Neuron (in vitro differentiated cells): Measurements from ENCODE around the gene ANKRD9.
"Not testable (repeated sequence)": the region's sequence is repeated elsewhere in the genome, so short reads cannot be mapped to it uniquely, and the experiment has no call there.

Source experiments
- H2AFZ ChIP-seq: one replicate; pipeline ENCODE4 v1.6.1; 2013; ENCODE audit warnings: low read depth, mild to moderate bottlenecking, inconsistent platforms, low read length, moderate library complexity
- H3K27me3 ChIP-seq: one replicate; pipeline ENCODE4 v1.6.1; 2013; ENCODE audit warnings: low read length; ENCODE audit not compliant: insufficient read depth
- H3K36me3 ChIP-seq: one replicate; pipeline ENCODE4 v1.6.1; 2013; ENCODE audit warnings: low read length; ENCODE audit not compliant: insufficient read depth
- H3K4me1 ChIP-seq: one replicate; pipeline ENCODE4 v1.6.1; 2013; ENCODE audit warnings: low read length; ENCODE audit not compliant: insufficient read depth
- H3K4me3 ChIP-seq: 2 replicates; pipeline ENCODE4 v1.5.1; 2013; ENCODE audit warnings: mild to moderate bottlenecking, low read length, moderate library complexity
- H3K9me3 ChIP-seq: one replicate; pipeline ENCODE4 v1.6.1; 2013; ENCODE audit warnings: low read length

The ANKRD9 gene

GRCh38 chr14:102525219-102525928 is 15.8 kb upstream of the ANKRD9 start:
- H2AFZ ChIP-seq: peak overlapping the region; percentile 81
- peaks cover 3% of the 10 kb centered on the region for H3K4me1 ChIP-seq
- no peaks in the 10 kb centered on the region for H3K27me3 ChIP-seq
- no peaks in the 10 kb centered on the region for H3K36me3 ChIP-seq
- H3K4me3 ChIP-seq: peak overlapping the region; percentile 83
- H3K9me3 ChIP-seq: no peaks in the 10 kb centered on the region

- H3K4me1 ChIP-seq: peaks cover 3% of the 10 kb centered on the region
- peak overlapping the region; percentile 83 for H3K4me3 ChIP-seq
- no peaks in the 10 kb centered on the region for H3K36me3 ChIP-seq
- H3K9me3 ChIP-seq: no peaks in the 10 kb centered on the region
- no peaks in the 10 kb centered on the region for H3K27me3 ChIP-seq
- H2AFZ ChIP-seq: peak overlapping the region; percentile 81
Measured at GRCh38 chr14:102524451-102525218, 15.1 kb upstream of the ANKRD9 start.

GRCh38 chr14:102523569-102524450 is 14.2 kb upstream of the ANKRD9 start:
- Histone ChIP-seq H3K36me3 (no peaks in the 10 kb centered on the region), H3K4me3 (peak overlapping the region; percentile 10), H3K27me3 (no peaks in the 10 kb centered on the region), H3K9me3 (no peaks in the 10 kb centered on the region), H3K4me1 (peaks cover 3% of the 10 kb centered on the region), H2AFZ (no peak overlapping the region)

GRCh38 chr14:102523200-102523568 is 13.6 kb upstream of the ANKRD9 start:
- no peak overlapping the region for H2AFZ ChIP-seq
- H3K36me3 ChIP-seq: no peaks in the 10 kb centered on the region
- H3K9me3 ChIP-seq: no peaks in the 10 kb centered on the region
- H3K4me3 ChIP-seq: no peak overlapping the region
- peaks cover 3% of the 10 kb centered on the region for H3K4me1 ChIP-seq
- no peaks in the 10 kb centered on the region for H3K27me3 ChIP-seq

GRCh38 chr14:102519709-102520108 is 10.1 kb upstream of the ANKRD9 start:
- not testable (repeated sequence) for H3K4me1 ChIP-seq, H3K36me3 ChIP-seq, H3K27me3 ChIP-seq, H3K4me3 ChIP-seq, H2AFZ ChIP-seq, H3K9me3 ChIP-seq

GRCh38 chr14:102518063-102518648 is 8.6 kb upstream of the ANKRD9 start:
- Histone ChIP-seq H3K4me3 (no peak overlapping the region), H3K27me3 (no peaks in the 10 kb centered on the region), H2AFZ (no peak overlapping the region), H3K36me3 (no peaks in the 10 kb centered on the region), H3K4me1 (peaks cover 4% of the 10 kb centered on the region), H3K9me3 (no peaks in the 10 kb centered on the region)

- Histone ChIP-seq H3K36me3 (no peaks in the 10 kb centered on the region), H2AFZ (peak overlapping the region; percentile 95), H3K4me3 (peak overlapping the region; percentile 60), H3K9me3 (no peaks in the 10 kb centered on the region), H3K27me3 (no peaks in the 10 kb centered on the region), H3K4me1 (peaks cover 4% of the 10 kb centered on the region)
Measured at GRCh38 chr14:102517392-102518062, 8.0 kb upstream of the ANKRD9 start.

- H3K27me3 ChIP-seq: no peaks in the 10 kb centered on the region
- no peaks in the 10 kb centered on the region for H3K9me3 ChIP-seq
- H3K36me3 ChIP-seq: no peaks in the 10 kb centered on the region
- peaks cover 7% of the 10 kb centered on the region for H3K4me1 ChIP-seq
- peak overlapping the region; percentile 60 for H3K4me3 ChIP-seq
- peak overlapping the region; percentile 95 for H2AFZ ChIP-seq
Measured at GRCh38 chr14:102516531-102517391, 7.2 kb upstream of the ANKRD9 start.

GRCh38 chr14:102514987-102515733 is 5.6 kb upstream of the ANKRD9 start:
- no peaks in the 10 kb centered on the region for H3K9me3 ChIP-seq
- no peak overlapping the region for H2AFZ ChIP-seq
- no peaks in the 10 kb centered on the region for H3K36me3 ChIP-seq
- peaks cover 22% of the 10 kb centered on the region for H3K4me1 ChIP-seq
- H3K4me3 ChIP-seq: no peak overlapping the region
- H3K27me3 ChIP-seq: no peaks in the 10 kb centered on the region

GRCh38 chr14:102513899-102514772 is 4.6 kb upstream of the ANKRD9 start:
- Histone ChIP-seq H3K9me3 (no peaks in the 10 kb centered on the region), H2AFZ (no peak overlapping the region), H3K4me3 (no peak overlapping the region), H3K36me3 (no peaks in the 10 kb centered on the region), H3K4me1 (peaks cover 22% of the 10 kb centered on the region), H3K27me3 (no peaks in the 10 kb centered on the region)
